Caco-2 (cell line): ENCODE results near the gene MINK1. TPM values are rescaled to one million over a fixed set of nuclear protein-coding genes. Genes with fewer than 3 reads are reported as not detected.

Experiments
- BruUV-seq: library from RNA; stranded (reverse); fragments of 400-500 nt; replicated peaks from 2 replicates; lab custom pipeline; 2021; lab: Mats Ljungman, UMichigan
- CTCF ChIA-PET: fragments of 300-600 bp; sonication (Branson Sonifier 250); formaldehyde crosslinking; loops from one replicate; lab custom pipeline; 2022; ENCODE audit warnings: antibody characterized with exemption; lab: Charles Lee
- POLR2A ChIA-PET: fragments of 300-600 bp; sonication (Branson Sonifier 250); formaldehyde crosslinking; loops from one replicate; lab custom pipeline; 2022; ENCODE audit warnings: antibody characterized with exemption; lab: Charles Lee
- DNase-seq, 2 experiments: peaks; one replicate each; pipeline versions ENCODE4 v3.0.0 to v3.0.0-alpha.2; 2020 to 2022
- H3K27me3 ChIP-seq: replicated peaks from 2 replicates; pipeline ENCODE4 v1.6.0; 2011; ENCODE audit warnings: low read length; ENCODE audit not compliant: control insufficient read depth, insufficient read depth
- H3K36me3 ChIP-seq: 2 replicates; pipeline ENCODE4 v1.5.1; 2011; ENCODE audit warnings: low read length; ENCODE audit not compliant: control insufficient read depth, insufficient read depth
- H3K4me1 ChIP-seq: fragments of 250-450 bp; sonication (Bioruptor Pico); 2 replicates; pipeline ENCODE4 v1.5.1; 2020; ENCODE audit warnings: mild to moderate bottlenecking
- H3K4me3 ChIP-seq: 2 replicates; pipeline ENCODE4 v1.5.1; 2011; ENCODE audit warnings: low read depth, mild to moderate bottlenecking, control low read depth, low read length
- H3K9me3 ChIP-seq: fragments of 250-450 bp; sonication (Bioruptor Pico); 2 replicates; pipeline ENCODE4 v1.5.1; 2020; ENCODE audit warnings: mild to moderate bottlenecking, moderate library complexity
- H3K27ac Mint-ChIP-seq: one replicate; pipeline ENCODE4 v1.8.0; 2022; ENCODE audit warnings: mixed read lengths; ENCODE audit not compliant: unreplicated experiment
- H3K27me3 Mint-ChIP-seq: one replicate; pipeline ENCODE4 v1.8.0; 2022; ENCODE audit warnings: mixed read lengths; ENCODE audit not compliant: insufficient read depth, unreplicated experiment
- H3K36me3 Mint-ChIP-seq: one replicate; pipeline ENCODE4 v1.8.0; 2022; ENCODE audit warnings: mild to moderate bottlenecking, mixed read lengths; ENCODE audit not compliant: insufficient read depth, unreplicated experiment
- H3K4me1 Mint-ChIP-seq: one replicate; pipeline ENCODE4 v1.8.0; 2022; ENCODE audit warnings: low read depth, mixed read lengths; ENCODE audit not compliant: unreplicated experiment
- H3K4me3 Mint-ChIP-seq: one replicate; pipeline ENCODE4 v1.8.0; 2022; ENCODE audit warnings: mild to moderate bottlenecking, moderate library complexity, mixed read lengths; ENCODE audit not compliant: unreplicated experiment
- H3K9me3 Mint-ChIP-seq: one replicate; pipeline ENCODE4 v1.8.0; 2022; ENCODE audit warnings: mixed read lengths; ENCODE audit not compliant: unreplicated experiment
- CTCF ChIP-seq, 2 experiments: fragments of 200-600 bp in 1 of 2; IDR thresholded peaks; 1 replicate in 1 of 2; 2 replicates in 1 of 2; pipeline versions ENCODE4 v1.5.1 to v1.8.0; 2011 to 2022; ENCODE audit warnings: antibody characterized with exemption in 1 of 2, control low read depth in 1 of 2, inconsistent platforms in 1 of 2, low read depth in 1 of 2, low read length in 1 of 2, mild to moderate bottlenecking in 1 of 2, moderate library complexity in 1 of 2; ENCODE audit not compliant: insufficient read depth in 1 of 2, severe bottlenecking in 1 of 2, unreplicated experiment in 1 of 2
- intact Hi-C: fragments of 100-400 bp; cut with micrococcal nuclease; formaldehyde crosslinking; loops from one replicate; pipeline ENCODE4 v1.10.0; 2022; ENCODE audit not compliant: unreplicated experiment
- total RNA-seq: library from RNA; stranded (reverse); gene quantifications from 2 replicates; pipeline ENCODE4 v1.2.3, GENCODE V29; 2022

Gene MINK1
- total RNA-seq, 1 experiment from 2014 or later: 47.7 TPM

GRCh38 chr17:4788807-4789700 is 44.1 kb upstream of the MINK1 start, which contains the start of gene GLTPD2:
GLTPD2 (plus strand) TSS chr17:4788964; CDS start chr17:4789012, 48 bp downstream.
- Mint-ChIP-seq H3K4me1 (peaks cover 6% of the 10 kb centered on the region), H3K9me3 (no peaks in the 10 kb centered on the region), H3K27ac (peak within 1 kb of the TSS; percentile 86), H3K36me3 (peaks cover 15% of the 10 kb centered on the region), H3K27me3 (no peaks in the 10 kb centered on the region), H3K4me3 (peak within 1 kb of the TSS; percentile 90)
- CTCF ChIA-PET: interaction anchor here (0.6 to 4.0 kb wide), 10 partner anchors 10 to 368 kb away, joined by 3 to 31 read pairs (median 10); partner anchors contain the start of genes ARRB2, MED11, PLD2 and SPAG7
- intact Hi-C loops: loop anchor here (1.0 kb wide), 1 partner anchor 11 kb away; no protein-coding TSS in a partner anchor
- POLR2A ChIA-PET: interaction anchor here (0.9 to 1.5 kb wide), 4 partner anchors 18 to 179 kb away, joined by 3 read pairs; partner anchors contain the start of genes ARRB2 and TM4SF5
- BruUV-seq: TSS peak; percentile 88
- TF ChIP-seq CTCF (IDR thresholded peaks at IDR 0.05; ENCODE audit: insufficient read depth in 1 of 2, low read depth in 1 of 2, low read length in 1 of 2, severe bottlenecking in 1 of 2, unreplicated experiment in 1 of 2): no peak
- Histone ChIP-seq H3K4me1 (peaks cover 10% of the 10 kb centered on the region), H3K36me3 (no peaks in the 10 kb centered on the region), H3K9me3 (no peaks in the 10 kb centered on the region), H3K4me3 (peak within 1 kb of the TSS; percentile 70), H3K27me3 (no peaks in the 10 kb centered on the region)
- DNase-seq: peak; percentile 80 to 83

GRCh38 chr17:4789701-4789950 is 43.5 kb upstream of the MINK1 start:
- peaks cover 10% of the 10 kb centered on the region for H3K4me1 ChIP-seq
- no peak for TF ChIP-seq CTCF (IDR thresholded peaks at IDR 0.05; ENCODE audit: insufficient read depth in 1 of 2, low read depth in 1 of 2, low read length in 1 of 2, severe bottlenecking in 1 of 2, unreplicated experiment in 1 of 2)
- BruUV-seq: no TSS peak
- no peaks in the 10 kb centered on the region for H3K9me3 ChIP-seq
- Mint-ChIP-seq H3K4me3 (peak overlapping the region; percentile 90), H3K36me3 (peaks cover 15% of the 10 kb centered on the region), H3K4me1 (peaks cover 6% of the 10 kb centered on the region), H3K27me3 (no peaks in the 10 kb centered on the region), H3K9me3 (no peaks in the 10 kb centered on the region), H3K27ac (peak overlapping the region; percentile 86)
- ChIA-PET CTCF (interaction anchor here (0.6 to 4.0 kb wide), 10 partner anchors 11 to 369 kb away, joined by 3 to 31 read pairs (median 10); partner anchors contain the start of genes ARRB2, MED11, PLD2 and SPAG7), POLR2A (interaction anchor here (0.9 to 1.5 kb wide), 2 partner anchors 59 to 180 kb away, joined by 3 read pairs; no protein-coding TSS in a partner anchor)
- H3K4me3 ChIP-seq: peak overlapping the region; percentile 70
- no peaks in the 10 kb centered on the region for H3K27me3 ChIP-seq
- intact Hi-C loops: no loop called here
- H3K36me3 ChIP-seq: no peaks in the 10 kb centered on the region
- DNase-seq: no peak
